ENCODE results near the gene SF3B2.
"Not testable (repeated sequence)": the region's sequence is repeated elsewhere in the genome, so short reads cannot be mapped to it uniquely, and the experiment has no call there.

SF3B2 gene

GRCh38 chr11:66008468-66009101 is 43.6 kb upstream of the SF3B2 start:
- no peak for TF ChIP-seq Cebpa-rat (IDR thresholded peaks at IDR 0.05)
- Histone ChIP-seq H3K27ac (peak overlapping the region; percentile 49; the same call in 1 of the 2 replicates), H3K4me2 (peak overlapping the region; percentile 61), H3K4me1 (peaks cover 44% of the 10 kb centered on the region), H3K9me3 (no peaks in the 10 kb centered on the region), H3K4me3 (no peak overlapping the region), H3K9ac (no peak overlapping the region), H4K20me1 (peaks cover 1% of the 10 kb centered on the region), H3K36me3 (peaks cover 30% of the 10 kb centered on the region), H3K27me3 (peaks cover 18% of the 10 kb centered on the region)

- peaks cover 18% of the 10 kb centered on the region for H3K27me3 ChIP-seq
- H3K9me3 ChIP-seq, H3K4me3 ChIP-seq, H3K9ac ChIP-seq, H4K20me1 ChIP-seq, H3K4me2 ChIP-seq, H3K27ac ChIP-seq: not testable (repeated sequence)
- peaks cover 17% of the 10 kb centered on the region for H3K36me3 ChIP-seq
- H3K4me1 ChIP-seq = peaks cover 42% of the 10 kb centered on the region
These were observed 42.1 kb upstream of the SF3B2 start for GRCh38 chr11:66010036-66010435.

- no peak overlapping the region for H3K9ac ChIP-seq
- peaks cover 18% of the 10 kb centered on the region for H3K27me3 ChIP-seq
- peaks cover 47% of the 10 kb centered on the region for H3K4me1 ChIP-seq
- no peaks in the 10 kb centered on the region for H3K9me3 ChIP-seq
- no peak overlapping the region for H3K4me3 ChIP-seq
- no peaks in the 10 kb centered on the region for H4K20me1 ChIP-seq
- peaks cover 4% of the 10 kb centered on the region for H3K36me3 ChIP-seq
- TF ChIP-seq Cebpa-rat (IDR thresholded peaks at IDR 0.05) = no peak
- no peak overlapping the region for H3K4me2 ChIP-seq
- no peak overlapping the region for H3K27ac ChIP-seq
These were observed 40.9 kb upstream of the SF3B2 start for GRCh38 chr11:66011239-66011784.

GRCh38 chr11:66011785-66012303 is 40.3 kb upstream of the SF3B2 start, which contains the start of gene CST6:
Gene CST6 (plus strand): TSS chr11:66012008. CDS start chr11:66012045, 37 bp downstream.
- peaks cover 18% of the 10 kb centered on the region for H3K27me3 ChIP-seq
- TF ChIP-seq Cebpa-rat (IDR thresholded peaks at IDR 0.05) = no peak
- H3K9me3 ChIP-seq = no peaks in the 10 kb centered on the region
- no peak within 1 kb of the TSS for H3K9ac ChIP-seq
- no peak within 1 kb of the TSS for H3K4me3 ChIP-seq
- H4K20me1 ChIP-seq = no peaks in the 10 kb centered on the region
- peaks cover 47% of the 10 kb centered on the region for H3K4me1 ChIP-seq
- no peak within 1 kb of the TSS for H3K4me2 ChIP-seq
- H3K27ac ChIP-seq = no peak within 1 kb of the TSS
- no peaks in the 10 kb centered on the region for H3K36me3 ChIP-seq

- H4K20me1 ChIP-seq = no peaks in the 10 kb centered on the region
- no peaks in the 10 kb centered on the region for H3K9me3 ChIP-seq
- H3K27ac ChIP-seq = no peak overlapping the region
- no peak overlapping the region for H3K9ac ChIP-seq
- H3K36me3 ChIP-seq = no peaks in the 10 kb centered on the region
- no peak overlapping the region for H3K4me2 ChIP-seq
- TF ChIP-seq Cebpa-rat (IDR thresholded peaks at IDR 0.05) = no peak
- peaks cover 18% of the 10 kb centered on the region for H3K27me3 ChIP-seq
- H3K4me1 ChIP-seq = peaks cover 42% of the 10 kb centered on the region
- H3K4me3 ChIP-seq = no peak overlapping the region
These were observed 39.7 kb upstream of the SF3B2 start for GRCh38 chr11:66012371-66012945.

DNA sequence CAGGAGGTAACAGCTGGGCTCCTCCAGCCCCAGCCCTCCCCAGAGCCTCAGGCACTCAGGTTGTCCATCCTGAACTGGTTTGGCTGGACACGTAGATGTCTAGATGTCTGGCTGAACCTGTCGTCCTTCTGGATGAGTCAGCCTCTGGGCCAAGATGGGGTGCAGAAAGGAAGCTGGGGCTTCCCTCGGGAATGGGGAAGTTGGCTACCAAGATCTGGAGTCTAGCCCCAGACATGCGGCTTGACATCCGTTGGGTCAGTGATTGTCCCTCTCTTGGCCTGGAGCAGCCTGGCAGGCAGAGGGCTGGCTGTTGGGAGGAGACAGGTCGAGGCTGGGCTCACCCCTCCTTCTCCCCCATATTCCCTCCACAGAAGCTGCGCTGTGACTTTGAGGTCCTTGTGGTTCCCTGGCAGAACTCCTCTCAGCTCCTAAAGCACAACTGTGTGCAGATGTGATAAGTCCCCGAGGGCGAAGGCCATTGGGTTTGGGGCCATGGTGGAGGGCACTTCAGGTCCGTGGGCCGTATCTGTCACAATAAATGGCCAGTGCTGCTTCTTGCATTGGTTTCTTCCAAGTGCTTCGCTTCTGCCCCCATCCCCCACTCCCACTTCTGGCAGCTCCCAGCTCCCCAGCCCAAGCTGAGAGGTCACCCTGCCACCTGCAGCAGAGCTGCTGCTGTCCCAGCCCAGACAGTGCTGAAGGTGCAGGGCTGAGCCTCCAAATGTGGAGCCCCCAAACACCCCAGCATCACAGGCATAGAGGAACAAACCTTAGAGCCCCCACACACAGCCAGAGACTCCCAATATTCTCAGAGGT is 39.0 kb upstream of the SF3B2 start:
- peaks cover 35% of the 10 kb centered on the region for H3K4me1 ChIP-seq
- H3K27ac ChIP-seq = no peak overlapping the region
- no peak overlapping the region for H3K4me2 ChIP-seq

DNA sequence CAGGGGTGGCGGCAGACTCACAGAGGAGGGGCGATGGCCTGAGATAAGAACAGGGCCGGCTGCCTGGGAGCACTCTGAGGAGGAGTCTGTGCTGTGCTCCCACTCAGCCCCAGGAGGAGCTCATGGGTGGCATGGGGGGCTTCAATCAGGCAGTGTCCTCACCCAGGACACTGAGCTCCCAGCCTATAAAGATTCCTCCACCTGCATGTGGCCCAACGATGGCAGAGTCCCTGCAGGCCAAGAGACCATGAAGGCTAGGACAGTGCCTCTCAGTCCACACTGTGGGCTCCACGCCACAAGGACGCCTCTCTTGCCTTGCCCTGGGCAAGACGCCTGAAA is 38.4 kb upstream of the SF3B2 start:
- no peak for TF ChIP-seq Cebpa-rat (IDR thresholded peaks at IDR 0.05)
- H3K9me3 ChIP-seq = no peaks in the 10 kb centered on the region
- H3K4me2 ChIP-seq = no peak overlapping the region
- H3K27me3 ChIP-seq = peaks cover 18% of the 10 kb centered on the region
- H3K9ac ChIP-seq = no peak overlapping the region
- H3K27ac ChIP-seq = no peak overlapping the region
- no peaks in the 10 kb centered on the region for H3K36me3 ChIP-seq
- peaks cover 30% of the 10 kb centered on the region for H3K4me1 ChIP-seq
- no peak overlapping the region for H3K4me3 ChIP-seq
- H4K20me1 ChIP-seq = no peaks in the 10 kb centered on the region

More for the DNA sequence above, 39.0 kb upstream of the SF3B2 start:
- H3K9ac ChIP-seq = no peak overlapping the region
- no peak overlapping the region for H3K4me3 ChIP-seq
- no peaks in the 10 kb centered on the region for H4K20me1 ChIP-seq
- no peak for TF ChIP-seq Cebpa-rat (IDR thresholded peaks at IDR 0.05)
- H3K27me3 ChIP-seq = peaks cover 18% of the 10 kb centered on the region
- H3K9me3 ChIP-seq = no peaks in the 10 kb centered on the region
- H3K36me3 ChIP-seq = no peaks in the 10 kb centered on the region

GRCh38 chr11:66014804-66015453 is 37.2 kb upstream of the SF3B2 start:
- no peak overlapping the region for H3K9ac ChIP-seq
- no peak overlapping the region for H3K4me3 ChIP-seq
- no peak for TF ChIP-seq Cebpa-rat (IDR thresholded peaks at IDR 0.05)
- no peaks in the 10 kb centered on the region for H4K20me1 ChIP-seq
- no peaks in the 10 kb centered on the region for H3K9me3 ChIP-seq
- H3K4me1 ChIP-seq = peaks cover 22% of the 10 kb centered on the region
- H3K36me3 ChIP-seq = no peaks in the 10 kb centered on the region
- no peak overlapping the region for H3K4me2 ChIP-seq
- H3K27ac ChIP-seq = 0 out of 2 replicates have a peak overlapping the region, but pooled peaks have one; percentile 30
- peaks cover 18% of the 10 kb centered on the region for H3K27me3 ChIP-seq

DNA sequence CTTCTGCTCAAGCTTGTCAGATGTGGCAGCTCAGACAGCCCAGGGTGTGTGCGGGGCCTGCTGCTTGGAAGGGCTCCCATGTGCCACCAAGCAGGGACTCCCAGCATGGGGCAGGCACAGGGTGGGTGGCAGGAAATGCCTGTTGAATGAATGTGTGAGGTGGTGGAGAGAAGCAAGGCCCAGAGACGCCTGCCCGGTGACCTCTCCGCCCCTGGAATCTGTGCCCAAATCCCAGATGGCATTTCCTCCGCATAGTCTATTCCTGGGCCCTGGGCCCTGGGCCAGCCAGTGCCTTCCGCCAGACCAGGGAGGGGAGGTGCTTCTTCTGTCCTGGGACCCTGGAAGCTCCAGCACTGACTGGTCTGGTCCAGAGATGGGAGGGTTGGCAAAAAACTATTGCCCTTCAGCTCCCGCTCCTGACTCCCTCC is 36.7 kb upstream of the SF3B2 start:
- no peak overlapping the region for H3K4me2 ChIP-seq

More for the DNA sequence above, 36.7 kb upstream of the SF3B2 start:
- 0 out of 2 replicates have a peak overlapping the region, but pooled peaks have one; percentile 30 for H3K27ac ChIP-seq
- no peaks in the 10 kb centered on the region for H4K20me1 ChIP-seq
- no peak overlapping the region for H3K4me3 ChIP-seq
- H3K36me3 ChIP-seq = no peaks in the 10 kb centered on the region
- H3K27me3 ChIP-seq = peaks cover 17% of the 10 kb centered on the region
- TF ChIP-seq Cebpa-rat (IDR thresholded peaks at IDR 0.05) = no peak
- H3K4me1 ChIP-seq = peaks cover 27% of the 10 kb centered on the region
- no peak overlapping the region for H3K9ac ChIP-seq
- no peaks in the 10 kb centered on the region for H3K9me3 ChIP-seq

Measured in BLaER1 (cell line).